Measurements from ENCODE around the gene RAPSN. TPM values are rescaled to one million over a fixed set of nuclear protein-coding genes. Genes with fewer than 3 reads are reported as not detected.

RAPSN gene
- total and polyA plus RNA-seq, 2 donors (not counting 1 experiment from before 2014, with no cell fraction given): 0.25 to 1.0 TPM

- Histone ChIP-seq H3K9ac (ENCODE audit: low read length) (no peak overlapping the region), H3K4me3 (ENCODE audit: control extremely low read depth in 1 of 5, extremely low read depth in 1 of 5, insufficient read depth in 1 of 5, low read depth in 2 of 5, low read length in 4 of 5) (no peak overlapping the region), H3K4me1 (ENCODE audit: control insufficient read depth in 2 of 2, insufficient read depth in 2 of 2, low read length in 2 of 2) (peaks cover 2 to 10% of the 10 kb centered on the region in 2 donors), H4K20me1 (ENCODE audit: control insufficient read depth, insufficient read depth, low read length, poor library complexity, severe bottlenecking) (no peaks in the 10 kb centered on the region), H3K4me2 (replicated peaks; ENCODE audit: low read depth, low read length, poor library complexity, severe bottlenecking) (no peak overlapping the region), H3K27ac (ENCODE audit: low read length in 2 of 2) (no peak overlapping the region), H2AFZ (ENCODE audit: insufficient read depth, low read depth, low read length, poor library complexity, severe bottlenecking) (no peak overlapping the region), H3K36me3 (replicated peaks in 1 of 2; ENCODE audit: control extremely low read depth in 1 of 2, control insufficient read depth in 1 of 2, extremely low read depth in 1 of 2, insufficient read depth in 2 of 2, low read length in 1 of 2) (no peaks in the 10 kb centered on the region), H3K79me2 (ENCODE audit: control insufficient read depth, insufficient read depth, low read length) (peaks cover 8% of the 10 kb centered on the region), H3K9me3 (ENCODE audit: control extremely low read depth in 1 of 3, control insufficient read depth in 2 of 3, insufficient read depth in 1 of 3, low read length in 2 of 3) (no peaks in the 10 kb centered on the region), H3K27me3 (replicated peaks in 1 of 4; ENCODE audit: control extremely low read depth in 1 of 4, control insufficient read depth in 3 of 4, insufficient read depth in 4 of 4, low read length in 3 of 4) (no peaks in the 10 kb centered on the region)
- intact Hi-C loops (cut with micrococcal nuclease): no loop called here
- DNase-seq: no peak
- no peak overlapping the region for H3K4me3 Mint-ChIP-seq
- ChIA-PET CTCF (no interaction called here), POLR2A (interaction anchor here (0.5 kb wide), 1 partner anchor 95 kb away, joined by 4 read pairs; no protein-coding TSS in a partner anchor)
- peaks cover 14% of the 10 kb centered on the region for H3K4me1 Mint-ChIP-seq
- WGBS (ENCODE audit: insufficient coverage): 60% methylated on average over 4 of the region's 5 CpGs
- no peaks in the 10 kb centered on the region for H3K9me3 Mint-ChIP-seq (ENCODE audit: insufficient read depth)
- TF ChIP-seq EZH2 (IDR thresholded peaks at IDR 0.05; ENCODE audit: borderline replicate concordance, insufficient read depth, low read depth, low read length, poor library complexity, severe bottlenecking) (no peak), CTCF (IDR thresholded peaks at IDR 0.05) (no peak)
- no peak overlapping the region for H3K27ac Mint-ChIP-seq
- no peak for ATAC-seq (ENCODE audit: low read depth)
- no peaks in the 10 kb centered on the region for H3K27me3 Mint-ChIP-seq
Measured at GRCh38 chr11:47430524-47430923, 18.4 kb downstream of the RAPSN start.
